GM12874 (cell line): ENCODE data around the gene TMEM255B.

Experiments used
- CTCF ChIP-seq: IDR thresholded peaks from 2 replicates; pipeline ENCODE4 v1.5.1; 2011; ENCODE audit warnings: low read depth, mild to moderate bottlenecking, control low read depth, low read length, moderate library complexity; ENCODE audit not compliant: insufficient read depth

Gene TMEM255B

GRCh38 chr13:113852536-113853517 is 93.8 kb downstream of the TMEM255B start:
- no peak for TF ChIP-seq CTCF

GRCh38 chr13:113853518-113854237 is 94.7 kb downstream of the TMEM255B start:
- TF ChIP-seq CTCF, result no peak

GRCh38 chr13:113854238-113855011 is 95.4 kb downstream of the TMEM255B start:
- no peak for TF ChIP-seq CTCF

- no peak for TF ChIP-seq CTCF
Observed at GRCh38 chr13:113855012-113855921, 96.2 kb downstream of the TMEM255B start.

GRCh38 chr13:113855931-113856715 is 97.1 kb downstream of the TMEM255B start:
- no peak for TF ChIP-seq CTCF

GRCh38 chr13:113856716-113857065 is 97.7 kb downstream of the TMEM255B start:
- no peak for TF ChIP-seq CTCF
